ENCODE data around the gene LRP5. TPM values are rescaled to one million over a fixed set of nuclear protein-coding genes. Genes with fewer than 3 reads are reported as not detected.
A peak's percentile ranks its signal among the peaks of the same experiment; 100 is the strongest.

Gene LRP5
- total and polyA plus RNA-seq, 9 of the 15 experiments (the other 6 are each of a cell fraction or from before 2014, with no cell fraction given), result 0.48 to 44.2 (median 13.5) TPM

GRCh38 chr11:68266936-68267880 is 45.2 kb upstream of the LRP5 start (continued):
- TF ChIP-seq, protein P1, sequence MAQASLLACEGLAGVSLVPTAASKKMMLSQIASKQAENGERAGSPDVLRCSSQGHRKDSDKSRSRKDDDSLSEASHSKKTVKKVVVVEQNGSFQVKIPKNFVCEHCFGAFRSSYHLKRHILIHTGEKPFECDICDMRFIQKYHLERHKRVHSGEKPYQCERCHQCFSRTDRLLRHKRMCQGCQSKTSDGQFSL (CRISPR knock-in tag; IDR thresholded peaks at IDR 0.05), result no peak
- TF ChIP-seq, protein P1 (tag; IDR thresholded peaks at IDR 0.05), result 0 out of 4 replicates have a peak, but pooled peaks of 1 of the 2 experiments have one; percentile 73
- 0 out of 2 replicates have a peak, but pooled peaks have one; percentile 33 for TF ChIP-seq MAFG (tag; conservative IDR thresholded peaks at IDR 0.05)
- TF ChIP-seq TRIM24 (IDR thresholded peaks at IDR 0.05), result peak; percentile 87 to 95; a peak in 3 of 4 replicates
- TF ChIP-seq NFRKB (IDR thresholded peaks at IDR 0.05; ENCODE audit: low read depth), result peak; percentile 82; the same call in 1 of the 2 replicates
- peak in 1 of 2 experiments; percentile 96; a peak in 2 of 4 replicates for TF ChIP-seq RCOR1 (IDR thresholded peaks at IDR 0.05; ENCODE audit: borderline replicate concordance in 1 of 2, low read depth in 2 of 2, low read length in 2 of 2)
- peak; percentile 78 for TF ChIP-seq SOX6 (IDR thresholded peaks at IDR 0.05)
- TF ChIP-seq GATAD2A (IDR thresholded peaks at IDR 0.05), result no peak
- TF ChIP-seq POLR2AphosphoS2 (IDR thresholded peaks at IDR 0.05; ENCODE audit: low read length), result 0 out of 2 replicates have a peak, but pooled peaks have one; percentile 52
- TF ChIP-seq, protein P2, sequence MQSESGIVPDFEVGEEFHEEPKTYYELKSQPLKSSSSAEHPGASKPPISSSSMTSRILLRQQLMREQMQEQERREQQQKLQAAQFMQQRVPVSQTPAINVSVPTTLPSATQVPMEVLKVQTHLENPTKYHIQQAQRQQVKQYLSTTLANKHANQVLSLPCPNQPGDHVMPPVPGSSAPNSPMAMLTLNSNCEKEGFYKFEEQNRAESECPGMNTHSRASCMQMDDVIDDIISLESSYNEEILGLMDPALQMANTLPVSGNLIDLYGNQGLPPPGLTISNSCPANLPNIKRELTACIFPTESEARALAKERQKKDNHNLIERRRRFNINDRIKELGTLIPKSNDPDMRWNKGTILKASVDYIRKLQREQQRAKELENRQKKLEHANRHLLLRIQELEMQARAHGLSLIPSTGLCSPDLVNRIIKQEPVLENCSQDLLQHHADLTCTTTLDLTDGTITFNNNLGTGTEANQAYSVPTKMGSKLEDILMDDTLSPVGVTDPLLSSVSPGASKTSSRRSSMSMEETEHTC (IDR thresholded peaks at IDR 0.05), result no peak
- TF ChIP-seq BACH1 (tag; IDR thresholded peaks at IDR 0.05), result peak; percentile 90
- no peak for TF ChIP-seq POLR2B (IDR thresholded peaks at IDR 0.05; ENCODE audit: low read depth, partially characterized antibody)
- peak; percentile 94 for TF ChIP-seq ESRRA (IDR thresholded peaks at IDR 0.05; ENCODE audit: borderline replicate concordance, low read depth)
- no peak for TF ChIP-seq HMG20A (CRISPR knock-in tag; conservative IDR thresholded peaks at IDR 0.05)
- peak; percentile 94 for TF ChIP-seq ZNF644 (tag; IDR thresholded peaks at IDR 0.05; ENCODE audit: low read depth)
- no peak for TF ChIP-seq CBX8 (IDR thresholded peaks at IDR 0.05; ENCODE audit: borderline replicate concordance, extremely low read depth, low read depth, low read length, poor library complexity, severe bottlenecking)
- TF ChIP-seq BHLHE40 (IDR thresholded peaks at IDR 0.05; ENCODE audit: low read length), result peak; percentile 60; the same call in 1 of the 2 replicates
- TF ChIP-seq, protein P3, sequence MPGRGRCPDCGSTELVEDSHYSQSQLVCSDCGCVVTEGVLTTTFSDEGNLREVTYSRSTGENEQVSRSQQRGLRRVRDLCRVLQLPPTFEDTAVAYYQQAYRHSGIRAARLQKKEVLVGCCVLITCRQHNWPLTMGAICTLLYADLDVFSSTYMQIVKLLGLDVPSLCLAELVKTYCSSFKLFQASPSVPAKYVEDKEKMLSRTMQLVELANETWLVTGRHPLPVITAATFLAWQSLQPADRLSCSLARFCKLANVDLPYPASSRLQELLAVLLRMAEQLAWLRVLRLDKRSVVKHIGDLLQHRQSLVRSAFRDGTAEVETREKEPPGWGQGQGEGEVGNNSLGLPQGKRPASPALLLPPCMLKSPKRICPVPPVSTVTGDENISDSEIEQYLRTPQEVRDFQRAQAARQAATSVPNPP (IDR thresholded peaks at IDR 0.05; ENCODE audit: borderline replicate concordance, insufficient read depth, insufficient read length), result no peak
- TF ChIP-seq NFXL1 (CRISPR knock-in tag; IDR thresholded peaks at IDR 0.05), result peak; percentile 69; the same call in 1 of the 2 replicates
- peak; percentile 79 for TF ChIP-seq PTTG1 (tag; IDR thresholded peaks at IDR 0.05; ENCODE audit: low read depth)

Measured in K562 (cell line).